ENCODE results near the gene TXNL1.

Gene TXNL1

DNA sequence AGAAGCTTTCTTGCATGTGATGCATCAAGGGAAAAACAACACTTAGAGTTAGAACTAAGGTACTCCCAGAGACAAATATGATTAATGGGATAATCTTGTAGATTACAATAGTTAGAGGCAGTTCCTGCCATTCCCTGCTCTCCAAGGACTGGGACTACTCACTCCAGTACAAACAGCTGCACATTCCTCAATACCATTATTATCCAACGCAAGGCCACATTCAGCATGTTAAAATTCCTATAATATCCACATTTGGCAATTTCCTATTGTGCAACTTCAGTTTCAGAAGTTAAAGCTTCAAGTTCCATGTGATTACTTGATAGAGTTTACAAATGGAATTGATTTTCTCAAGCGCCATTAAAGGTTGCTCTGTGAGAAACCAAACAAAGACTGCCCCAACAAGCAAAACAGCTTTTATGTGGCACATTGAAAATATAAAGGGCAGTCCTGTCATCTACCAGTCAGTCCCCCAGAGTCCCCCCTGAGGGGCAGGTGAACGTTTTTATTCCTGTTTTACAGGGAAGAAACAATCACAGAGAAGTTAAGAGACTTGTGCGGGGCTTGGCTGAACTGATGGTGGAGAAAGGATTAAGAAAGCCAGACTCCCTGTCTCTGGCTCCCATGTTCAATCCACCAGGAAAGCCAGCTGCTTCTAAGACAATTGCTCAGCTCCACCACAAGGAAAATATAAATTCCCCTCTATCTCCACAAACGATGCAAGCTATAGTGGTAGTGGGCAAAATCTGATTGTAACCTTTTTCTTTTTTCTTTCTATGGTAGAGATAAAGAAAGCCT is 72.6 kb downstream of the TXNL1 start:
- no peak for DNase-seq

DNA sequence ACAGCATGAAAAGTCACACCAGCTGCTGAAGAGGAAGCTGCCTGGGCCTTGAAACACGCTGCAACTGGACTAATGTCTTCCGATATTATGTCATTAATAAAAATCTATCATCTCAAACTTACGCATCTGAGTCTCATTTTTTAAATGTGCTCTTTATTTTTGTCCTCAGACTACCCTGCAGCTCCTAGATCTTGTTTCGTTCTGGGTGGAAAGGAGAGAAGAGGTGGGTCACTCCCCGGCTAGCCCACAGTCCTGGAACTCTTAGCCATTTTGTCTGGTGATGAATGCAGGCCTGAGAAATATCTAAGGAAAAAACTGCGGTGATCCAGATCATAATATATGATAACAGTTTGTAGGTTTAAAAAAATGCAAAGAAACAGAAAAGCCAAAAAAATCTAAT is 73.3 kb downstream of the TXNL1 start:
- DNase-seq = no peak

DNA sequence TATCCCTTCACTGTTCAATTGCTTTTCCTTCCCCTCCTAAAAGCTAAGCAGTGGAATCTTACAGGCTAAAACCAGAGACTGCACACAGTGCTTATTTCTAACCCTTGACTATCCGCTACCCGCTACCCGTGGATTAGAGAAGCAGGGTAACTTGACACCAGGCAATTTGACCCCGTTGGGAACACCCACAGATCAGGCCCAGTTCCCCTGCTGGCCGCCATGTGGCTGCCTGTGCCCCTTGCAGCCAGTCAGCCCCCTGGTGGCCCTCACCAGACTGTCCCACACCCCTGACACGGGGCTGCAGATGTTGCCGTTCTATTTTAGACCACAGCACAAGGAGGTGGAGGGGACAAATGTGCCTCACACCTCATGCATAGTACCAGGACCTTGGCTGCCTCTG is 74.8 kb downstream of the TXNL1 start:
- DNase-seq = no peak

DNA sequence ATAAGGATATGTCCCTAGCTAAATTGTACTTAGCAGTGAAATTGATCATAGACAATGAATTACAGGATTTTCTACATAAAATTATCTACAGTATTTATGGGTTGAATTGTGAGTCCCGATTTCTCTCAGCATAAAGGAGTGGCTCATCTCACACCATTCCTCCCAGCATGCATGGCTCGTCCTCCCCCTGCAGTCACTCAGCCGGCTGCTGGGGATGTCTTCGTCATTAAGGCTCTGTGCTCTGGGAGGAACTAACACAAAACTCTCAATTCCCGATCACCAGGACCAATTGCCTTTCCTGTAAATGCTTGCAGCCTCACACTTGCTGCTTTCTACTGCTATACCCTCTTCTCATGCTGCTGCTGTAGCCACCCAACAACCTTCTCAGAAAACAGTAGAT is 75.9 kb downstream of the TXNL1 start:
- no peak for DNase-seq

DNA sequence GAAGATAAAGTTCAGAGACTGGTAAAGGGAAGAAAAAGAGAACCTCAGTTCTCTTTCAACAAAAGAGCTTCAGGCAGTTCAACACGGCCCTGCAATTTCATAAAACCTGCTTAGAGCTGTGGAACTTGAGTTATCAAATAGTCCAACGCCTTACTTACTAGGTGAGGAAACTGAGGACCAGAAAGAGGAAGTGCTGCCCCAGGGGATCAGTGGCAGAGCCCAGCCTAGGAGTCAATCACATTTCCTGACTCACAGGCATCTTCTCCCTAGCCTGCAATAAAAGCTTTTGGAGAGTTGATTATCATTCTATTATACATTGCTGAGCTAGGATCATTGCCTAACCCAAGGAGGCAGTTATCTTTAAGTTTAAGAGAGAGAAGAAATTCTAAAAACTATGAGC is 77.4 kb downstream of the TXNL1 start:
- DNase-seq = no peak

DNA sequence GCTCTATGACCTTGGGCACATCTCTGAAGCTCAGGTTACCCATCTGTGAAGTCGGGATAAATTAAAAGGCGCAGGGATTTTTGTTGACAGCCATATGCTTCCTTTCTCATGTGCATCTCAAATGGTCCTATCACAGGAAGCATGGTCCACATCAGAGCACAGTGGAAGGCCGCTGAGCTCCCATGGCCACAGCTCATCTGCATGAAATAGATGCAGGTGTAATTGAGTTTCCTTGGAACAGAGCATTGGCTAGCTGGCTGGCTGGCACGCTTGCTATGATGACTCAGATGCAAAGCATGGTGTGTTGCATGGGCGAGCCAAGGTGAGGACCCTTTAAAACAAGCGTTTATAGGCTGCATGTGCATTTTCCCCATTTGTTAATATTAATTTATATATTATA is 79.3 kb downstream of the TXNL1 start:
- no peak for DNase-seq

DNA sequence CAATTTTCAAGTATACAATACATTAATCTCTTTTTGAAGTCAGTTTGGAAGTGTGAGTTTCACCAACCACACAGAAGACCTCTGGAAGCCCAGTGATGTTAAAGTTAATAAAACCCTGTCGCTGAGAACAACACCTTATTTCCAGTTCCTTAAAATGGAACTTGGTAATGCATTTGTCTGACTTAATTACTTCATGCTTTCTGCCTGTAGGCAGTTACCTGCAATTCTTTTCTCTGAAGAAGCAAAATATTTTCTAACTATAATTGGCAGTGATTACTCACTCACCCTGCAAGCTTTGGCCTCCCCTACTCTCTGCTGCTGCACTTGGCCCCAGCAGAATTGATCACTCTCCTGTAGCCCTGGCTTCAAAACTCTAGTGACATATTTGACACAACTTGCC is 81.5 kb downstream of the TXNL1 start:
- no peak for DNase-seq

DNA sequence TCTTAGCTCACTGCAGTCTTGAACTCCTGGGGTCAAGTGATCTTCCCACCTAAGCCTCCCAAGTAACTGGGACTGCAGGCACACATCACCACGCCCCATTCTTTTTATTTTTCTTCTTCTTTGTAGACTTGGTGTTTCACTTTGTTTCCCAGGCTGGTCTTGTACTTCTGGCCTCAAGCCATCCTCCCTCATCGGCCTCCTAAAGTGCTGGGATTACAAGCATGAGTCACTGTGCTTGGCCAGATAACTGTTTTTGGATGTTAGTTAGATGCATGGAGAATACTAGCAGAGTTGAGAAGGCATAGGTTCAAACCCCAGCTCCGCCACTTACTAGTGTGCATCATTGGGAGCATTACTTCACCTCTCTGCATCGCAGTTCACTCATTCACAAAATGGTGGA is 88.3 kb downstream of the TXNL1 start:
- no peak for DNase-seq
